ENCODE measurements around the gene GHDC. TPM values are rescaled to one million over a fixed set of nuclear protein-coding genes. Genes with fewer than 3 reads are reported as not detected.
"Not testable (repeated sequence)": the region's sequence is repeated elsewhere in the genome, so short reads cannot be mapped to it uniquely, and the experiment has no call there.

The GHDC gene
- total RNA-seq, 1 donor from 2014 or later, result 30.9 TPM

- TF ChIP-seq CTCF (IDR thresholded peaks at IDR 0.05), result no peak
- Histone ChIP-seq H3K4me1 (peaks cover 15% of the 10 kb centered on the region), H3K9me3 (no peaks in the 10 kb centered on the region), H3K27me3 (no peaks in the 10 kb centered on the region), H3K36me3 (peaks cover 35% of the 10 kb centered on the region), H3K27ac (no peak overlapping the region), H3K4me3 (no peak overlapping the region)
- DNase-seq, result no peak
- intact Hi-C loops (cut with DNase I), result no loop called here
- no peak for ATAC-seq
Measured at GRCh38 chr17:42225646-42226045, 31.4 kb upstream of the GHDC start.

DNA sequence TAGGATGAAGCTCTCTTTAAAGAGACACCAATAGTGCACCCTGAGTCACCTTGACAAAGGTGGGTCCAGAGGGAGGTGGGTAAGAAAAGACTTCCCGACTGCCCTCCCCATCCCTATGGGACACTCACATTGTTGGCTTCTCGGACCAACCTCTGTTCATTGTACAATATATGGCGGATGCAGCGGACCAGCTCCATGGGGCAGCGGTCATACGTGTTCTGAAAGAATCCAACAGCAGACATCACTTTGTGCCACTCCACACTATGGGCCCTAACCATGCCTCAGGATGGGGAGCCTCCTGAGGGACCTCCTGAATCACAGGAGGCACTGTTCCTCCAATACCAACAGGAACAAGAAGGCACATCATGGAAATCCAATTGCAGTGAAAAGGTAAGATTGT lies 30.4 kb upstream of the GHDC start:
- Histone ChIP-seq H3K9me3 (no peaks in the 10 kb centered on the region), H3K4me3 (no peak overlapping the region), H3K27ac (no peak overlapping the region), H3K4me1 (peaks cover 15% of the 10 kb centered on the region), H3K36me3 (peaks cover 35% of the 10 kb centered on the region), H3K27me3 (no peaks in the 10 kb centered on the region)
- no peak for TF ChIP-seq CTCF (IDR thresholded peaks at IDR 0.05)
- ATAC-seq (no peak), DNase-seq (no peak)
- intact Hi-C loops (cut with DNase I), result no loop called here

DNA sequence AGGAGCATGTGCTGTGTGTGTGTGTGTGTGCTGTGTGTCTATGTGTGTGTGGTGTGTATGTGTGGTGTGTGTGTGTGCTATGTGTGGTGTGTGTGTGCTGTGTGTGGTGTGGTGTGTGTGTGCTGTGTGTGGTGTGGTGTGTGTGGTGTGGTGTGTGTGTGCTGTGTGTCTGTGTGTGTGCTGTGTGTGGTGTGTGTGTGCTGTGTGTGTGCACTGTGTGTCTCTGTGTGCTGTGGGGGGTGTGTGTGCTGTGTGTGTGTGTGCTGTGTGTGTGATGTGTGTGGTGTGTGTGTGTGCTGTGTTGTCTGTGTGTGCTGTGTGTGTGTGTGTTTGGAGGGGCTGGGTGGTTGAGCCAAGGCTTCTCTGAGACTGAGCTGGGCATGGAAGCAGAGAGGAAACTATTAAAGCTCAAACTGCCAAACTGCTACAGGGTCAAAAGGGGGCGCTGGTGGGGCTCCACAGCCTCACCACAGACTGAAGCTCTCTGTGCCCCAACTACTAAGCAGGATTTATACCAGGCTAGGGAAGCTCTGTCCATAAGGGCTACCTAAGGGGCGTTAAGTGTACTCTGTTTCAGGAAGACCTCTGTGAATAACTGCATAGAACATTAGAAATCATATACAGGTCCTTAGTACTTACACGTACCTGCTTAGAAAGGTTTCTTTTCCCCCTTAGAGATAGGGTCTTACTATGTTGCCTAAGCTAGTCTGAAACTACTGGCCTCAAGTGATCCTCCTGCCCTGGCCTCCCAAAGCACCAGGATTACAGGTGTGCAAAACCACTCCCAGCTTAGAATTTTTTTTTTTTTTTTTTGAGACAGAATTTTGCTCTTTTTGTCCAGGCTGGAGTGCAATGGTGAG lies 27.8 kb upstream of the GHDC start:
- DNase-seq (no peak), ATAC-seq (peak; percentile 87)
- peak; percentile 57 for TF ChIP-seq CTCF (IDR thresholded peaks at IDR 0.05)
- H3K4me3 ChIP-seq, result no peak overlapping the region
- H3K27ac ChIP-seq, result no peak overlapping the region
- H3K27me3 ChIP-seq, result no peaks in the 10 kb centered on the region
- intact Hi-C loops (cut with DNase I), result no loop called here
- H3K4me1 ChIP-seq, result no peaks in the 10 kb centered on the region
- no peaks in the 10 kb centered on the region for H3K9me3 ChIP-seq
- peaks cover 46% of the 10 kb centered on the region for H3K36me3 ChIP-seq

DNA sequence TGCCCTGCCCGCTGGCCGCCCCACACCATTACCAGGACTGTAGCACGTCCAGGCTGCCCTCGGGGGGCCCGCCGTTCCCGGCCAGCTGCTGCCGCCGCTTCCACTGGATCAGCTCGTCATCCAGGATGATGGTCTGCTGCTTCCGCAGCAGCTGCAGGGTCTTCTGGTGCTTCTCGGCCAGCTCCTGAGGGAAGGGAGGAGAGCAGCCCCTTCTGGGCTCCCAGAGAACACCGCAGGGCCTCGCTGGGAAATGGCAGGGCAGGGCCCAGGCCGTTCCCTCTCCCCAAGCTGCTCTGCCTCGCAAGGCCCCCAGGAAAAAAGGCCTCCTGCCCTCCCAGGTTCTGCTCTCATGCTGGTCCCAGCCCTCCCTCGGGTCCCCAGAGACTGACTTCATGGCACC lies 25.0 kb upstream of the GHDC start:
- ATAC-seq; H3K27ac ChIP-seq; DNase-seq; H3K4me3 ChIP-seq; intact Hi-C loops (cut with DNase I); H3K4me1 ChIP-seq; H3K27me3 ChIP-seq; H3K9me3 ChIP-seq: not testable (repeated sequence)
- peaks cover 70% of the 10 kb centered on the region for H3K36me3 ChIP-seq

DNA sequence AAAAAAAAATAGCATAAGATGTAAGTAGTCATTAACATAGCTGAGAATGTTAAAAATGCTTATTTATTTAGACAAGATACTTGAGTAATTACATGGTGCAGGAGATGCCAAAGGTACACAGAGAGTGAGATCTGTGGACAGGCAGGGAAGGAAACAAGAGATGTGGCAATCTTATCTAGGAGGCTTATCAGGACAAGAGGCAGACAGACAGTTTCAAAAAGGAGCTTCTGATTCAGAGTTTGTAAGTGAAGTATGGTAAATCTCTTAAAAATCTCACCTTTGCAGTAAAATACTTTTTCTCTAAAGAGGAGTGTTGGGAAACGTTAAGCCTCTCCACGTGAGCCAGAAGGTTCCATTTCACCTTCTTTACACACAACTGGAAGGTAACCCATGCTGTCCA lies 19.9 kb upstream of the GHDC start:
- H3K4me3 ChIP-seq, result no peak overlapping the region
- TF ChIP-seq CTCF (IDR thresholded peaks at IDR 0.05), result no peak
- intact Hi-C loops (cut with DNase I), result no loop called here
- ATAC-seq (no peak), DNase-seq (no peak)
- no peaks in the 10 kb centered on the region for H3K9me3 ChIP-seq
- H3K4me1 ChIP-seq, result no peaks in the 10 kb centered on the region
- H3K27ac ChIP-seq, result no peak overlapping the region
- no peaks in the 10 kb centered on the region for H3K27me3 ChIP-seq
- H3K36me3 ChIP-seq, result peaks cover 77% of the 10 kb centered on the region

DNA sequence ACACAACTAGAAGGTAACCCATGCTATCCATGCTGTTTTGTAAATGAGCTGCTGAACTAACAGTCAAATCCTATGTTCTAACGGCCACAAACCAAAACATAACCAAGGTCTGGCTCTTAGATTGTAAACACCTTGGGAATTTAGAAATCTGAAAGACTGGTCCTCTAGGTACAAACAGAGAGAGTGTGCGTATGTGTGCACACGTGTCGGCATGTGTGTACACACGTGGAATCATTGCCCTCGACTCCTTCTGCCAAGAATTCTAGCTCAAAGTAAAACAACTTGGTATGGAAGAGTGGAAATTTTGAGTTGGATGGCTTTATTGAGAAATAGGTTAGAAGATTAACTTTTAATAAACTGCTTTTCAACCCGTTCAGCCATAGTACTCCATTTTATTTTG lies 18.1 kb upstream of the GHDC start:
- Histone ChIP-seq H3K9me3 (no peaks in the 10 kb centered on the region), H3K36me3 (peaks cover 82% of the 10 kb centered on the region), H3K27me3 (no peaks in the 10 kb centered on the region), H3K4me3 (no peak overlapping the region), H3K27ac (no peak overlapping the region), H3K4me1 (no peaks in the 10 kb centered on the region)
- no peak for DNase-seq
- no peak for ATAC-seq
- TF ChIP-seq CTCF (IDR thresholded peaks at IDR 0.05), result no peak
- intact Hi-C loops (cut with DNase I), result no loop called here

DNA sequence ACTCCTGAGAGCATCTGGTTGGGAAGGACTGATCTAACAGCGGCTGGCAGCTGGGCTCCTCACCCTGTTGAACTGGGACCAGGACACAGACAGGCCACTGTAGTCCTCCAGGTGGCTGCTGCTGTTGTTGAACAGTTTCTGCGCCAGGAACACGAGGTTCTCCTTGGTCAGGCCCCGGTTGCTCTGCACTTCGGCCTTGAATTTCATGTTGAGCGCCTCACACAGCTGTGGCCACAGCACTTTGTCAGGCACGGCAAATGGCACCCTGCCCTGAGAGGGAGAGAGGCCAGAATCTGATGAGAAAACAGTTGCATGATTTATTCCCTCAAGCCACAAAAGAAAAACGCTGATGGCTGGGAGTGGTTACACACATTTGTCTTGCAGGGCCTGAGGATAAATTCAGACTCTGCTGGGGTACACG lies 17.6 kb upstream of the GHDC start:
- ATAC-seq, result peak; percentile 58
- DNase-seq; H3K27me3 ChIP-seq; H3K9me3 ChIP-seq; H3K4me3 ChIP-seq; intact Hi-C loops (cut with DNase I); H3K4me1 ChIP-seq; H3K27ac ChIP-seq: not testable (repeated sequence)
- H3K36me3 ChIP-seq, result peaks cover 81% of the 10 kb centered on the region

All from upper lobe of right lung (tissue), 1 donor.